ENCODE measurements around the gene CLECL1. TPM values are rescaled to one million over a fixed set of nuclear protein-coding genes. Genes with fewer than 3 reads are reported as not detected.
"Not testable (repeated sequence)": the region's sequence is repeated elsewhere in the genome, so short reads cannot be mapped to it uniquely, and the experiment has no call there.

CLECL1 gene
- total RNA-seq, 1 donor from 2014 or later: not detected

GRCh38 chr12:9698681-9699080, 34.2 kb downstream of the CLECL1 start:
- H3K27me3 ChIP-seq (ENCODE audit: control insufficient read depth in 3 of 3, insufficient read depth in 3 of 3, low read length in 3 of 3): no peaks in the 10 kb centered on the region
- H3K4me3 ChIP-seq (ENCODE audit: low read length in 3 of 3): no peak overlapping the region
- no peaks in the 10 kb centered on the region for H3K4me1 ChIP-seq (ENCODE audit: control insufficient read depth in 3 of 3, insufficient read depth in 3 of 3, low read length in 3 of 3)
- peaks cover 0 to 8% (median 0%) of the 10 kb centered on the region in 3 donors for H3K36me3 ChIP-seq (ENCODE audit: control insufficient read depth in 3 of 3, insufficient read depth in 3 of 3, low read length in 3 of 3)
- no peak overlapping the region for H3K9ac ChIP-seq (ENCODE audit: low read depth in 1 of 3, low read length in 3 of 3)
- H3K9me3 ChIP-seq (ENCODE audit: control insufficient read depth in 3 of 3, low read length in 3 of 3): no peaks in the 10 kb centered on the region
- no peak overlapping the region for H3K27ac ChIP-seq (ENCODE audit: low read depth, low read length)

DNA sequence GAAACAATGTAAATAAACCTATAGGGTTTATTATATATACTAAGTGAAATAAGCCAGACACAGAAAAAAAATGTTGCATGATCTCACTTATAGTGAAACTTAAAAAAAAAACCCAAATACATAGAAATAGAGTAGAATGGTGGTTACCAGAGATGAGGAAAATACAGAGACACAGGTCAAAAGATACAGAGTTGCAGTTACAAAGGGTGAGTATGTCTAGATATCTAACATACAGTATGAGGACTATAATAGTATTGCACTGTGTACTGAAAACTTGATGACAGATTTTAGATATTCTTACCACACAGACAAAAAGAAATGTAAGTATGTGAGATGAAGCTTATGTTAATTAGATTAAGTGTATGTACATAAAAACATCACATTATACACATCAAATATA, 35.3 kb downstream of the CLECL1 start:
- Histone ChIP-seq H3K27me3 (ENCODE audit: control insufficient read depth in 3 of 3, insufficient read depth in 3 of 3, low read length in 3 of 3) (no peaks in the 10 kb centered on the region), H3K4me1 (ENCODE audit: control insufficient read depth in 3 of 3, insufficient read depth in 3 of 3, low read length in 3 of 3) (no peaks in the 10 kb centered on the region), H3K27ac (ENCODE audit: low read depth, low read length) (no peak overlapping the region), H3K9me3 (ENCODE audit: control insufficient read depth in 3 of 3, low read length in 3 of 3) (no peaks in the 10 kb centered on the region), H3K4me3 (ENCODE audit: low read length in 3 of 3) (no peak overlapping the region), H3K36me3 (ENCODE audit: control insufficient read depth in 3 of 3, insufficient read depth in 3 of 3, low read length in 3 of 3) (peaks cover 0 to 11% (median 0%) of the 10 kb centered on the region in 3 donors), H3K9ac (ENCODE audit: low read depth in 1 of 3, low read length in 3 of 3) (no peak overlapping the region)

DNA sequence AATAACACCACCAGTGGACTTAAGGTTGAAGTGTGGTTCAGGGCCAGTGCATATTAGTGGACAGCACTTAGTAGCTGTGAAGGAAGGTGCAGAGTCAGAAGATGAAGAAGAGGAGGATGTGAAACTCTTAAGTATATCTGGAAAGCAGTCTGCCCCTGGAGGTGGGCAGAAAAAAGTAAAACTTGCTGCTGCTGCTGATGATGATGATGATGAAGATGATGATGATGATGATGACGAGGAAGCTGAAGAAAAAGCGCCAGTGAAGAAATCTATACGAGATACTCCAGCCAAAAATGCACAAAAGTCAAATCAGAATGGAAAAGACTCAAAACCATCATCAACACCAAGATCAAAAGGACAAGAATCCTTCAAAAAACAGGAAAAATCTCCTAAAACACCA, 37.2 kb downstream of the CLECL1 start:
- not testable (repeated sequence) for H3K4me1 ChIP-seq (ENCODE audit: control insufficient read depth in 3 of 3, insufficient read depth in 3 of 3, low read length in 3 of 3); H3K27ac ChIP-seq (ENCODE audit: low read depth, low read length)
- peaks cover 0 to 11% (median 0%) of the 10 kb centered on the region in 3 donors for H3K36me3 ChIP-seq (ENCODE audit: control insufficient read depth in 3 of 3, insufficient read depth in 3 of 3, low read length in 3 of 3)

DNA sequence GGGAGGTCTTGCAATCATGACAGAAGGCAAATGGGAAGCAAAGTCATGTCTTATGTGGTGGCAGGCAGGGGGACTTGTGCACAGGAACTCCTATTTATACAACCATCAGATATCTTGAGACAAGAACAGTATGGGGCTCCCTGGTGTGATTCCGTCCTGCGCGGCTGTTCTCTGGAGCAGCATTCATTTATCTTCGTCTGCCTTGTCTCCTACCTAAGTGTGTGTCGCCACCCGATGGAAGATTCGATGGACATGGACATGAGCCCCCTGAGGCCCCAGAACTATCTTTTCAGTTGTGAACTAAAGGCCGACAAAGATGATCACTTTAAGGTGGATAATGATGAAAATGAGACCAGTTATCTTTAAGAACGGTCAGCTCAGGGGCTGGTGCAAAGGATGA, 37.7 kb downstream of the CLECL1 start:
- not testable (repeated sequence) for H3K9ac ChIP-seq (ENCODE audit: low read depth in 1 of 3, low read length in 3 of 3); H3K4me1 ChIP-seq (ENCODE audit: control insufficient read depth in 3 of 3, insufficient read depth in 3 of 3, low read length in 3 of 3); H3K27ac ChIP-seq (ENCODE audit: low read depth, low read length); H3K9me3 ChIP-seq (ENCODE audit: control insufficient read depth in 3 of 3, low read length in 3 of 3); H3K27me3 ChIP-seq (ENCODE audit: control insufficient read depth in 3 of 3, insufficient read depth in 3 of 3, low read length in 3 of 3); H3K4me3 ChIP-seq (ENCODE audit: low read length in 3 of 3)
- peaks cover 0 to 11% (median 0%) of the 10 kb centered on the region in 3 donors for H3K36me3 ChIP-seq (ENCODE audit: control insufficient read depth in 3 of 3, insufficient read depth in 3 of 3, low read length in 3 of 3)

More for the DNA sequence above, 37.2 kb downstream of the CLECL1 start:
- not testable (repeated sequence) for H3K9me3 ChIP-seq (ENCODE audit: control insufficient read depth in 3 of 3, low read length in 3 of 3); H3K9ac ChIP-seq (ENCODE audit: low read depth in 1 of 3, low read length in 3 of 3); H3K4me3 ChIP-seq (ENCODE audit: low read length in 3 of 3); H3K27me3 ChIP-seq (ENCODE audit: control insufficient read depth in 3 of 3, insufficient read depth in 3 of 3, low read length in 3 of 3)

DNA sequence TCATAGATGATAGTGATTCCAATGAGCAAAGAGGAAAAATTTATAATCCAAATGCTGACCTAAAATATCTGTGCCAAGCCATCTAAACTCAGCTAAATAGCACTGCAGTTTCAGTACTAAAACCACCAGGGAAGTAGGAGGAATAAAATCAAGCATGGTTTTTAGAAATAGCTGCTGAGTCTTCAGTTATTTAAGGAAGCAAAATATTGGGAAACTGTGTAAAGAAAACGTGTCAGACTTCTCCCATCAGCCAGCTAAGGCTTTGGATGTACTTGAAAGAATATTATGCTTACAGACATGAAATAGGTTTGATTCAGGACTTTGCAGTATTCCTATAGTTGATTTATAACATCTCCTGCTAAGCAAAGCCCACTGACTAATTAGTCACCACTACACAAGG, 38.7 kb downstream of the CLECL1 start:
- no peaks in the 10 kb centered on the region for H3K4me1 ChIP-seq (ENCODE audit: control insufficient read depth in 3 of 3, insufficient read depth in 3 of 3, low read length in 3 of 3)
- peaks cover 0 to 11% (median 0%) of the 10 kb centered on the region in 3 donors for H3K36me3 ChIP-seq (ENCODE audit: control insufficient read depth in 3 of 3, insufficient read depth in 3 of 3, low read length in 3 of 3)
- no peak overlapping the region for H3K27ac ChIP-seq (ENCODE audit: low read depth, low read length)
- no peak overlapping the region for H3K4me3 ChIP-seq (ENCODE audit: low read length in 3 of 3)
- H3K27me3 ChIP-seq (ENCODE audit: control insufficient read depth in 3 of 3, insufficient read depth in 3 of 3, low read length in 3 of 3): no peaks in the 10 kb centered on the region
- no peaks in the 10 kb centered on the region for H3K9me3 ChIP-seq (ENCODE audit: control insufficient read depth in 3 of 3, low read length in 3 of 3)
- no peak overlapping the region for H3K9ac ChIP-seq (ENCODE audit: low read depth in 1 of 3, low read length in 3 of 3)

- no peaks in the 10 kb centered on the region for H3K4me1 ChIP-seq (ENCODE audit: control insufficient read depth in 3 of 3, insufficient read depth in 3 of 3, low read length in 3 of 3)
- H3K4me3 ChIP-seq (ENCODE audit: low read length in 3 of 3): no peak overlapping the region
- peaks cover 4 to 19% (median 5%) of the 10 kb centered on the region in 3 donors for H3K36me3 ChIP-seq (ENCODE audit: control insufficient read depth in 3 of 3, insufficient read depth in 3 of 3, low read length in 3 of 3)
- no peaks in the 10 kb centered on the region for H3K27me3 ChIP-seq (ENCODE audit: control insufficient read depth in 3 of 3, insufficient read depth in 3 of 3, low read length in 3 of 3)
- no peaks in the 10 kb centered on the region for H3K9me3 ChIP-seq (ENCODE audit: control insufficient read depth in 3 of 3, low read length in 3 of 3)
- no peak overlapping the region for H3K9ac ChIP-seq (ENCODE audit: low read depth in 1 of 3, low read length in 3 of 3)
- H3K27ac ChIP-seq (ENCODE audit: low read depth, low read length): no peak overlapping the region
Observed at GRCh38 chr12:9692909-9693308, 40.0 kb downstream of the CLECL1 start.

- H3K27me3 ChIP-seq (ENCODE audit: control insufficient read depth in 3 of 3, insufficient read depth in 3 of 3, low read length in 3 of 3): no peaks in the 10 kb centered on the region
- H3K36me3 ChIP-seq (ENCODE audit: control insufficient read depth in 3 of 3, insufficient read depth in 3 of 3, low read length in 3 of 3): peaks cover 4 to 8% (median 5%) of the 10 kb centered on the region in 3 donors
- no peak overlapping the region for H3K4me3 ChIP-seq (ENCODE audit: low read length in 3 of 3)
- no peaks in the 10 kb centered on the region for H3K9me3 ChIP-seq (ENCODE audit: control insufficient read depth in 3 of 3, low read length in 3 of 3)
- H3K27ac ChIP-seq (ENCODE audit: low read depth, low read length): no peak overlapping the region
- no peaks in the 10 kb centered on the region for H3K4me1 ChIP-seq (ENCODE audit: control insufficient read depth in 3 of 3, insufficient read depth in 3 of 3, low read length in 3 of 3)
- no peak overlapping the region for H3K9ac ChIP-seq (ENCODE audit: low read depth in 1 of 3, low read length in 3 of 3)
Observed at GRCh38 chr12:9687228-9687627, 45.7 kb downstream of the CLECL1 start.

DNA sequence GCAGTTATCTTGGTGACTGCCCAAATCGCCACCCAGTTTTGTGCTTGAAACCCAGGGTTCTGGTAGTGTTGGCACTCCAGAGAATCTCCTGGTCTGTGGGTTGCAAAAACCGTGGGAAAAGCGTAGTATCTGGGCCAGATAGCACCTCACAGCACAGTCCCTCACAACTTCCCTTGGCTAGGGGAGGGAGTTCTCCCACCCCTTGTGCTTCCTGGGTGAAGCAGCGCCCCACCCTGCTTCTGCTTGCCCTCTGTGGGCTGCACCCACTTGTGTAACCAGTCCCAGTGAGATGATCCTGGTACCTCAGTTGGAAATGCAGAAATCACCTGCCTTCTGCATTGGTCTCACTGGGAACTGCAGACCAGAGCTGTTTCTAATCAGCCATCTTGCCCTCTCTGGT, 47.0 kb downstream of the CLECL1 start:
- peaks cover 4 to 8% (median 5%) of the 10 kb centered on the region in 3 donors for H3K36me3 ChIP-seq (ENCODE audit: control insufficient read depth in 3 of 3, insufficient read depth in 3 of 3, low read length in 3 of 3)
- H3K27me3 ChIP-seq (ENCODE audit: control insufficient read depth in 3 of 3, insufficient read depth in 3 of 3, low read length in 3 of 3): no peaks in the 10 kb centered on the region

DNA sequence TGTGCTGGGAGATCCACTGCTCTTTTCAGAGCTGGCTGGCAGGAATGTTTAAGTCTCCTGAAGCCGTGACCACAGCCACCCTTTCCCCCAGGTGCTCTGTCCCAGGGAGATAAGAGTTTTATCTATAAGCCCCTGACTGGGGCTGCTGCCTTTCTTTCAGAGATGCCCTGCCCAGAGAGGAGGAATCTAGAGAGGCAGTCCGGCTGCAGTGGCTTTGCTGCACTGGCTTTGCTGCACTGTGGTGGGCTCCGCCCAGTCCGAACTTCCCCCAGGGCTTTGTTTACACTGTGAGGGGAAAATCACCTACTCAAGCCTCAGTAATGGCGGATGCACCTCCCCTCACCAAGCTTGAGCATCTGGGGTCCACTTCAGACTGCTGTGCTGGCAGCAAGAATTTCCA, 47.5 kb downstream of the CLECL1 start:
- H3K27ac ChIP-seq (ENCODE audit: low read depth, low read length); H3K27me3 ChIP-seq (ENCODE audit: control insufficient read depth in 3 of 3, insufficient read depth in 3 of 3, low read length in 3 of 3); H3K4me1 ChIP-seq (ENCODE audit: control insufficient read depth in 3 of 3, insufficient read depth in 3 of 3, low read length in 3 of 3); H3K36me3 ChIP-seq (ENCODE audit: control insufficient read depth in 3 of 3, insufficient read depth in 3 of 3, low read length in 3 of 3); H3K4me3 ChIP-seq (ENCODE audit: low read length in 3 of 3); H3K9ac ChIP-seq (ENCODE audit: low read depth in 1 of 3, low read length in 3 of 3); H3K9me3 ChIP-seq (ENCODE audit: control insufficient read depth in 3 of 3, low read length in 3 of 3): not testable (repeated sequence)

More for the DNA sequence above, 47.0 kb downstream of the CLECL1 start:
- H3K4me3 ChIP-seq (ENCODE audit: low read length in 3 of 3): no peak overlapping the region
- H3K9ac ChIP-seq (ENCODE audit: low read depth in 1 of 3, low read length in 3 of 3): no peak overlapping the region
- H3K4me1 ChIP-seq (ENCODE audit: control insufficient read depth in 3 of 3, insufficient read depth in 3 of 3, low read length in 3 of 3): no peaks in the 10 kb centered on the region
- H3K27ac ChIP-seq (ENCODE audit: low read depth, low read length): no peak overlapping the region
- no peaks in the 10 kb centered on the region for H3K9me3 ChIP-seq (ENCODE audit: control insufficient read depth in 3 of 3, low read length in 3 of 3)

- H3K9me3 ChIP-seq (ENCODE audit: control insufficient read depth in 3 of 3, low read length in 3 of 3); H3K27ac ChIP-seq (ENCODE audit: low read depth, low read length); H3K27me3 ChIP-seq (ENCODE audit: control insufficient read depth in 3 of 3, insufficient read depth in 3 of 3, low read length in 3 of 3); H3K9ac ChIP-seq (ENCODE audit: low read depth in 1 of 3, low read length in 3 of 3); H3K4me1 ChIP-seq (ENCODE audit: control insufficient read depth in 3 of 3, insufficient read depth in 3 of 3, low read length in 3 of 3); H3K4me3 ChIP-seq (ENCODE audit: low read length in 3 of 3); H3K36me3 ChIP-seq (ENCODE audit: control insufficient read depth in 3 of 3, insufficient read depth in 3 of 3, low read length in 3 of 3): not testable (repeated sequence)
Observed at GRCh38 chr12:9682949-9683348, 49.9 kb downstream of the CLECL1 start.

DNA sequence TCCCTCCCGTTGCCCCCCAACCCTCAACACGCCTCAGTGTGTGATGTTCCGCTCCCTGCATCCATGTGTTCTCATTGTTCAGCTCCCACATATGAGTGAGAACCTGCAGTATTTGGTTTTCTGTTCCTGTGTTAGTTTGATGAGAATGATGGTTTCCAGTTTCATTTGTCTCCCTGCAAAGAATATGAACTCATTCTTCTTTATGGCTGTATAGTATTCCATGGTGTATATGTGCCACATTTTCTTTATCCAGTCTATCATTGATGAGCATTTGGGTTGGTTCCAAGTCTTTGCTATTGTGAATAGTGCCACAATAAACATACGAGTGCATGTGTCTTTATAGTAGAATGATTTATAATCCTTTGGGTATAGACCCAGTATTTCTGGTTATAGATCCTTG, 50.4 kb downstream of the CLECL1 start:
- not testable (repeated sequence) for H3K27ac ChIP-seq (ENCODE audit: low read depth, low read length)

More for the DNA sequence above, 50.4 kb downstream of the CLECL1 start:
- H3K27me3 ChIP-seq (ENCODE audit: control insufficient read depth in 3 of 3, insufficient read depth in 3 of 3, low read length in 3 of 3); H3K4me1 ChIP-seq (ENCODE audit: control insufficient read depth in 3 of 3, insufficient read depth in 3 of 3, low read length in 3 of 3); H3K9me3 ChIP-seq (ENCODE audit: control insufficient read depth in 3 of 3, low read length in 3 of 3); H3K36me3 ChIP-seq (ENCODE audit: control insufficient read depth in 3 of 3, insufficient read depth in 3 of 3, low read length in 3 of 3); H3K9ac ChIP-seq (ENCODE audit: low read depth in 1 of 3, low read length in 3 of 3); H3K4me3 ChIP-seq (ENCODE audit: low read length in 3 of 3): not testable (repeated sequence)

Data from skeletal muscle tissue (tissue), 4 donors.